HEK293T (cell line): ENCODE measurements around the gene CST7.

ENCODE experiments used
- ELF4 ChIP-seq: fragments of 450-650 bp; IDR thresholded peaks from 2 replicates; pipeline ENCODE4 v1.6.1; 2017; ENCODE audit warnings: antibody characterized with exemption
- FOXA1 ChIP-seq: fragments of 450-650 bp; IDR thresholded peaks from 2 replicates; pipeline ENCODE4 v1.6.1; 2016; ENCODE audit warnings: mild to moderate bottlenecking
- L3MBTL2 ChIP-seq: fragments of 450-650 bp; conservative IDR thresholded peaks from 2 replicates; pipeline ENCODE4 v1.6.1; 2016; ENCODE audit warnings: mild to moderate bottlenecking
- SP1 ChIP-seq: fragments of 450-650 bp; IDR thresholded peaks from 2 replicates; pipeline ENCODE4 v1.6.1; 2017
- ZNF384 ChIP-seq: fragments of 450-650 bp; IDR thresholded peaks from 2 replicates; pipeline ENCODE4 v1.6.1; 2016

DNA sequence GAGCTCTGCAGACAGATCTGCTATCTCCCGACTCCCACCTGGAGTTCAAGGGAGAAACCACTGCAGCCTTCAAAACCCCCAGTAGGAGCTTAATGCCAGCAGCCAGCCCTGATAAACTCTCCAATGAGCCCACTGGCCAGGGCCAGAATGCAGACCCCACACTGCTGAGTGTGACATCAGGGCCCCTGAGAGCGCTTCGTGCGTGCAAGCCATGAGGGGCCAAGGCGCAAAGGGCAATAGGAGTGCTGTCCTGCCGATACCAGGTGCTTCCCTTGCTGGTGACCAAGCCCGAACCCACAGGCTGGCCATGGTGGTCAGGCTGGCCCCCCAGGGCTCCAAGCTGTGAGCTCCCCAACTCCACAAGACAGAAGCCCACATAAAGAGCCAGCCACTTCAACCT lies 33.2 kb upstream of the CST7 start:
- TF ChIP-seq FOXA1 (no peak), SP1 (no peak), ELF4 (no peak), ZNF384 (no peak), L3MBTL2 (no peak)
